HL-60 (cell line): Measurements from ENCODE around the gene PTPRJ.

Source experiments
- DNase-seq, 2 experiments: peaks; one replicate each; pipeline ENCODE4 v3.0.0-alpha.2; 2010 to 2020; ENCODE audit warnings: low read depth in 1 of 2, low spot score in 1 of 2
- H3K27ac ChIP-seq: fragments of 250-450 bp; sonication (Bioruptor Pico); replicated peaks from 2 replicates; pipeline ENCODE4 v1.5.1; 2020; ENCODE audit warnings: mild to moderate bottlenecking, moderate library complexity
- H3K27me3 ChIP-seq: fragments of 250-450 bp; sonication (Bioruptor Pico); 2 replicates; pipeline ENCODE4 v1.5.1; 2021; ENCODE audit warnings: mild to moderate bottlenecking, moderate library complexity; ENCODE audit not compliant: insufficient read depth, poor library complexity, severe bottlenecking
- H3K4me3 ChIP-seq: replicated peaks from 2 replicates; pipeline ENCODE4 v1.5.1; 2011; ENCODE audit warnings: mild to moderate bottlenecking, control low read depth, low read length; ENCODE audit not compliant: insufficient read depth
- GABPA ChIP-seq: IDR thresholded peaks from 2 replicates; pipeline ENCODE4 v1.6.1; 2012; ENCODE audit warnings: low read depth
- POLR2AphosphoS5 ChIP-seq: IDR thresholded peaks from 2 replicates; pipeline ENCODE4 v1.6.1; 2012; ENCODE audit warnings: low read depth
- REST ChIP-seq: IDR thresholded peaks from 2 replicates; pipeline ENCODE4 v1.6.1; 2012; ENCODE audit warnings: low read depth; ENCODE audit not compliant: insufficient replicate concordance
- SPI1 ChIP-seq: IDR thresholded peaks from 2 replicates; pipeline ENCODE4 v1.6.1; 2012; ENCODE audit warnings: low read depth, mild to moderate bottlenecking, borderline replicate concordance
- TF ChIP-seq, protein P1 (sequence below): IDR thresholded peaks from one replicate; pipeline ENCODE4 v1.5.1; 2011; ENCODE audit warnings: low read length, control low read depth, inconsistent platforms; ENCODE audit not compliant: insufficient read depth

Gene PTPRJ

GRCh38 chr11:48011798-48012391 is 31.5 kb downstream of the PTPRJ start:
- Histone ChIP-seq H3K27ac (peak overlapping the region; percentile 19; the same call in 1 of the 2 replicates), H3K27me3 (no peaks in the 10 kb centered on the region), H3K4me3 (no peak overlapping the region)
- no peak for DNase-seq
- no peak for TF ChIP-seq REST
- TF ChIP-seq, protein P1, sequence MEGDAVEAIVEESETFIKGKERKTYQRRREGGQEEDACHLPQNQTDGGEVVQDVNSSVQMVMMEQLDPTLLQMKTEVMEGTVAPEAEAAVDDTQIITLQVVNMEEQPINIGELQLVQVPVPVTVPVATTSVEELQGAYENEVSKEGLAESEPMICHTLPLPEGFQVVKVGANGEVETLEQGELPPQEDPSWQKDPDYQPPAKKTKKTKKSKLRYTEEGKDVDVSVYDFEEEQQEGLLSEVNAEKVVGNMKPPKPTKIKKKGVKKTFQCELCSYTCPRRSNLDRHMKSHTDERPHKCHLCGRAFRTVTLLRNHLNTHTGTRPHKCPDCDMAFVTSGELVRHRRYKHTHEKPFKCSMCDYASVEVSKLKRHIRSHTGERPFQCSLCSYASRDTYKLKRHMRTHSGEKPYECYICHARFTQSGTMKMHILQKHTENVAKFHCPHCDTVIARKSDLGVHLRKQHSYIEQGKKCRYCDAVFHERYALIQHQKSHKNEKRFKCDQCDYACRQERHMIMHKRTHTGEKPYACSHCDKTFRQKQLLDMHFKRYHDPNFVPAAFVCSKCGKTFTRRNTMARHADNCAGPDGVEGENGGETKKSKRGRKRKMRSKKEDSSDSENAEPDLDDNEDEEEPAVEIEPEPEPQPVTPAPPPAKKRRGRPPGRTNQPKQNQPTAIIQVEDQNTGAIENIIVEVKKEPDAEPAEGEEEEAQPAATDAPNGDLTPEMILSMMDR: no peak
- TF ChIP-seq POLR2AphosphoS5: no peak
- TF ChIP-seq SPI1: no peak
- no peak for TF ChIP-seq GABPA

DNA sequence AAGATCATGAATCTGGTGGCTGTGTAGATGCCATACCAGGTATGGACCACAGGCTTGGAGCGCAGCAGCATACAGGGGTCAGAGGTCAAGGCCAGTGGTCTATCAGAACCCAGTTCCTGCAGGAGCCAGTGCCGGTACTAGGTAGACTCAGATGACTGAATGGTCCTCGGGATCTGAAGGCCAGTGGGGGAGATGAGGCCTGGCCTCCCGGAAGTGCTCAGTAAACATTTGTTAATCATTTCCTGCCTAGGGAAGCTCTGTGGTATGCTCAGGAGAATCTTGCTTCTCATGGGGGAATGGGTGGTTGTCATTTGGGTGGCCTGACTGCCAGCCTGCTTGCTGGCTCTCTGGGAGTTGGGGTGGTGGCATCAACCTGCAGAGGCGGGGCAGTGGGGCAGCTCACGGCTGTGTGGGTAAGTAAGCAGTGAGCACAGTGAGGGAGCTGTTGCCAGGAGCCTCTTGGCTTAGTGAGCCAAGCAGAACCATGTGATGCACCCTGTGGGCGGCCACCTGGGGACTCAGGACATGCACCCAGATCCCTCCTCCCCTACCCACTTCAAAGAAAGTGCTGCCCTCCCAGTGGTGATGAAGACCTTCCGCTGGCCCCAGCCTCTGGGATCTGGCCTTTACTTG is 33.0 kb downstream of the PTPRJ start:
- H3K27ac ChIP-seq: peak overlapping the region; percentile 54
- peak; percentile 52 to 82 for DNase-seq
- no peak overlapping the region for H3K4me3 ChIP-seq
- no peaks in the 10 kb centered on the region for H3K27me3 ChIP-seq
- TF ChIP-seq SPI1 (no peak), REST (no peak), GABPA (no peak), POLR2AphosphoS5 (no peak)
- TF ChIP-seq, protein P1: no peak

DNA sequence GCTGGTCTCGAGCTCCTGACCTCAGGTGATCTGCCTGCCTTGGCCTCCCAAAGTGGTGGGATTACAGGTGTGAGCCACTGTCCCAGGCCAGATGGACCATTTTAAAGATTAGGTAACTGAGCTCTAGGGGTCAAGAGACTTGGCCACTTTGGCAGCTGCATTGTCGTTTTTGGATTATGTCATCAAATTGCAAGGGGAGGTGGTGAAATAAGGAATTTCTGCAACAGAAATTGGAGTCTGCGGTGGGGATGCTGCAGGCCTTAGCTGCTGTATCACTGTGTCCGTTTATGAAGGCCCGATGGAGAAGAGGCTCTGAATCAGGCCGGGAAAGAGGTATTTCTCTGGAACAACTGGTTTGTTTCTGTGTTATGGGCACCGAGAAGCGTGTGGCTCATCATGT is 34.6 kb downstream of the PTPRJ start:
- TF ChIP-seq POLR2AphosphoS5: peak; percentile 15; the same call in 1 of the 2 replicates
- TF ChIP-seq, protein P1: no peak
- H3K27ac ChIP-seq: peak overlapping the region; percentile 54

More for the DNA sequence above, 34.6 kb downstream of the PTPRJ start:
- DNase-seq: peak; percentile 61 to 71
- 0 out of 2 replicates have a peak overlapping the region, but pooled peaks have one; percentile 3 for H3K4me3 ChIP-seq
- H3K27me3 ChIP-seq: no peaks in the 10 kb centered on the region
